HepG2 (cell line): Measurements from ENCODE around the gene COASY. TPM values are rescaled to one million over a fixed set of nuclear protein-coding genes. Genes with fewer than 3 reads are reported as not detected.

Experiments used
- CBX5 ChIP-seq: sonication (generic); formaldehyde crosslinking; IDR thresholded peaks from 2 replicates; pipeline ENCODE4 v1.4.0; 2020; ENCODE audit warnings: missing genetic modification reagents, borderline replicate concordance
- GTF3A ChIP-seq: sonication (generic); formaldehyde crosslinking; conservative IDR thresholded peaks from 2 replicates; pipeline ENCODE4 v1.4.0; 2020; ENCODE audit warnings: mild to moderate bottlenecking, missing genetic modification reagents
- ZFP90 ChIP-seq: sonication (generic); formaldehyde crosslinking; IDR thresholded peaks from 2 replicates; pipeline ENCODE4 v1.8.0; 2022; ENCODE audit warnings: missing genetic modification reagents, mild to moderate bottlenecking, inconsistent platforms, borderline replicate concordance
- ZKSCAN5 ChIP-seq: sonication (generic); formaldehyde crosslinking; IDR thresholded peaks from 2 replicates; pipeline ENCODE4 v1.5.1; 2020; ENCODE audit warnings: mild to moderate bottlenecking, missing genetic modification reagents
- ZNF232 ChIP-seq: sonication (generic); formaldehyde crosslinking; IDR thresholded peaks from 2 replicates; pipeline ENCODE4 v1.4.0; 2020; ENCODE audit warnings: missing genetic modification reagents, borderline replicate concordance
- ZNF383 ChIP-seq: sonication (generic); formaldehyde crosslinking; IDR thresholded peaks from 2 replicates; pipeline ENCODE4 v1.4.0; 2020; ENCODE audit warnings: missing genetic modification reagents, mild to moderate bottlenecking, borderline replicate concordance
- ZNF431 ChIP-seq: sonication (generic); formaldehyde crosslinking; IDR thresholded peaks from 2 replicates; pipeline ENCODE4 v1.9.0; 2022; ENCODE audit warnings: missing genetic modification reagents, low read depth, mild to moderate bottlenecking, borderline replicate concordance
- ZNF501 ChIP-seq: sonication (generic); formaldehyde crosslinking; IDR thresholded peaks from 2 replicates; pipeline ENCODE4 v1.5.1; 2020; ENCODE audit warnings: mild to moderate bottlenecking, moderate library complexity, missing genetic modification reagents
- ZNF543 ChIP-seq: sonication (generic); formaldehyde crosslinking; IDR thresholded peaks from 2 replicates; pipeline ENCODE4 v1.4.0; 2020; ENCODE audit warnings: mild to moderate bottlenecking, missing genetic modification reagents
- ZNF547 ChIP-seq: sonication (generic); formaldehyde crosslinking; IDR thresholded peaks from 2 replicates; pipeline ENCODE4 v1.5.1; 2020; ENCODE audit warnings: mild to moderate bottlenecking, missing genetic modification reagents
- ZNF768 ChIP-seq: sonication (generic); formaldehyde crosslinking; IDR thresholded peaks from 2 replicates; pipeline ENCODE4 v1.4.0; 2020; ENCODE audit warnings: missing genetic modification reagents
- polyA plus RNA-seq, 8 experiments: library from polyadenylated mRNA; depleted of rRNA in 3 of 8; stranded (reverse) in 7 of 8; unstranded in 1 of 8; fragments of >200 nt; fragmentation: Illumina TruSeq in 4 of 8; extraction: Trizol in 4 of 8; gene quantifications; 2 replicates each; pipeline versions ENCODE4 v1.2.1 to v1.2.3, GENCODE V29; 2011 to 2016; ENCODE audit warnings: low read depth in 4 of 8, missing spikeins in 1 of 8, mixed read lengths in 1 of 8; ENCODE audit not compliant: insufficient read depth in 1 of 8
- total RNA-seq, 5 experiments: library from RNA; depleted of rRNA; stranded (reverse); fragments of >200 nt; fragmentation: Illumina TruSeq; extraction: Trizol; gene quantifications; 2 replicates each; pipeline ENCODE4 v1.2.3, GENCODE V29; 2016; ENCODE audit warnings: low read depth in 1 of 5
- TF ChIP-seq, protein P1 (sequence below): sonication (generic); formaldehyde crosslinking; IDR thresholded peaks from 2 replicates; pipeline ENCODE4 v1.4.0; 2020; ENCODE audit warnings: mild to moderate bottlenecking, missing genetic modification reagents
- TF ChIP-seq, protein P2 (sequence below): IDR thresholded peaks from 2 replicates; pipeline ENCODE4 v1.6.1; 2016; ENCODE audit warnings: mild to moderate bottlenecking
- TF ChIP-seq, protein P3 (sequence below): sonication (generic); formaldehyde crosslinking; IDR thresholded peaks from 2 replicates; pipeline ENCODE4 v1.5.1; 2020; ENCODE audit warnings: mild to moderate bottlenecking, missing genetic modification reagents, moderate library complexity

COASY gene
- total and polyA plus RNA-seq, 2 of the 13 experiments (the other 11 are each of a cell fraction or from before 2014, with no cell fraction given): 90.7 to 125 TPM

DNA sequence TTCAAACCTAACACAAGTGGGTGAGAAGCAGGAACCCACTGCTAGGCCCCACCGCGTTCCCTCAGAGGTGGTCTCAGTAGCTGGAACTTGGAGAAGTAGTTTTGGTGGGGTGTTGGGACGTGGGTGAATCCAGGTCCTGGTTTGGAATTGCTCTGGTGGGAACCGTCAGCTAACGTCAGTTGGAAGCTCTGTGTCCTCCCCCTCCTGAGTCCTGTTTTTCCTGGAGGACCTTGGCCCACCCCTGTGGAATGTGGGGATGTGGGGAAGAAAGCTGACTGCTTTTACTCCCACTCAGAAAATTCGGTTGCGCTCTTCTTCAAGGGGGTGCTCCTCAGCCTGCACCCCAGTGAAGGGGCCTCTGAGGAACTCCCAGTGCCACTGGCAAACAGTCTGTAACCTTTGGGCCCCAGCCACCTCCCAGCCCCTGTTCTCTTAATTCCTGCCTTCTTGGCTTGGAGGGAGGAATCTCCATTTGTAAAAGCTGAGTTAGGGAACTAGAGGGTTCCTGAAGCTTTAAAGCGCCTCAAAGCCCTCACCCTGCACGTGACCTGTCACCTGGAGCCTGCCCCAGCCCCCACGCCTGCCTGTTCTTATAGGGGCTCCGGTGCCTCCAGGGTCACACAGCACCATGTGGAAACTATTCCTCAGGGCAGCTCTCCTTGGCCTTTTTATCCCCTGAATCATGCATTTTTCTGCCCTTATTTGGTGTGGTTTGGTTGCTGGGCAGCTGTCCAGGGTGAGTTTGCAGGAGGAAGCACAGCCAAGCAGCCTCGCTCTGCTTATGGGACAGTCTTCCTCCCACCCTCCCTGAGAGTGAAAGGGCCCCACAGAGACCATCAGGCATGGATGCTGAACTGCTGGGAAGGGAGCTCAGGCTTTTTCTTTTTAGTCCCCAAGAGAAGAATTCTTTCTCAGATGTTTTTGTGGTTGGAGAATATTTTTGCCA is 42.1 kb upstream of the COASY start (continued):
- TF ChIP-seq, protein P1, sequence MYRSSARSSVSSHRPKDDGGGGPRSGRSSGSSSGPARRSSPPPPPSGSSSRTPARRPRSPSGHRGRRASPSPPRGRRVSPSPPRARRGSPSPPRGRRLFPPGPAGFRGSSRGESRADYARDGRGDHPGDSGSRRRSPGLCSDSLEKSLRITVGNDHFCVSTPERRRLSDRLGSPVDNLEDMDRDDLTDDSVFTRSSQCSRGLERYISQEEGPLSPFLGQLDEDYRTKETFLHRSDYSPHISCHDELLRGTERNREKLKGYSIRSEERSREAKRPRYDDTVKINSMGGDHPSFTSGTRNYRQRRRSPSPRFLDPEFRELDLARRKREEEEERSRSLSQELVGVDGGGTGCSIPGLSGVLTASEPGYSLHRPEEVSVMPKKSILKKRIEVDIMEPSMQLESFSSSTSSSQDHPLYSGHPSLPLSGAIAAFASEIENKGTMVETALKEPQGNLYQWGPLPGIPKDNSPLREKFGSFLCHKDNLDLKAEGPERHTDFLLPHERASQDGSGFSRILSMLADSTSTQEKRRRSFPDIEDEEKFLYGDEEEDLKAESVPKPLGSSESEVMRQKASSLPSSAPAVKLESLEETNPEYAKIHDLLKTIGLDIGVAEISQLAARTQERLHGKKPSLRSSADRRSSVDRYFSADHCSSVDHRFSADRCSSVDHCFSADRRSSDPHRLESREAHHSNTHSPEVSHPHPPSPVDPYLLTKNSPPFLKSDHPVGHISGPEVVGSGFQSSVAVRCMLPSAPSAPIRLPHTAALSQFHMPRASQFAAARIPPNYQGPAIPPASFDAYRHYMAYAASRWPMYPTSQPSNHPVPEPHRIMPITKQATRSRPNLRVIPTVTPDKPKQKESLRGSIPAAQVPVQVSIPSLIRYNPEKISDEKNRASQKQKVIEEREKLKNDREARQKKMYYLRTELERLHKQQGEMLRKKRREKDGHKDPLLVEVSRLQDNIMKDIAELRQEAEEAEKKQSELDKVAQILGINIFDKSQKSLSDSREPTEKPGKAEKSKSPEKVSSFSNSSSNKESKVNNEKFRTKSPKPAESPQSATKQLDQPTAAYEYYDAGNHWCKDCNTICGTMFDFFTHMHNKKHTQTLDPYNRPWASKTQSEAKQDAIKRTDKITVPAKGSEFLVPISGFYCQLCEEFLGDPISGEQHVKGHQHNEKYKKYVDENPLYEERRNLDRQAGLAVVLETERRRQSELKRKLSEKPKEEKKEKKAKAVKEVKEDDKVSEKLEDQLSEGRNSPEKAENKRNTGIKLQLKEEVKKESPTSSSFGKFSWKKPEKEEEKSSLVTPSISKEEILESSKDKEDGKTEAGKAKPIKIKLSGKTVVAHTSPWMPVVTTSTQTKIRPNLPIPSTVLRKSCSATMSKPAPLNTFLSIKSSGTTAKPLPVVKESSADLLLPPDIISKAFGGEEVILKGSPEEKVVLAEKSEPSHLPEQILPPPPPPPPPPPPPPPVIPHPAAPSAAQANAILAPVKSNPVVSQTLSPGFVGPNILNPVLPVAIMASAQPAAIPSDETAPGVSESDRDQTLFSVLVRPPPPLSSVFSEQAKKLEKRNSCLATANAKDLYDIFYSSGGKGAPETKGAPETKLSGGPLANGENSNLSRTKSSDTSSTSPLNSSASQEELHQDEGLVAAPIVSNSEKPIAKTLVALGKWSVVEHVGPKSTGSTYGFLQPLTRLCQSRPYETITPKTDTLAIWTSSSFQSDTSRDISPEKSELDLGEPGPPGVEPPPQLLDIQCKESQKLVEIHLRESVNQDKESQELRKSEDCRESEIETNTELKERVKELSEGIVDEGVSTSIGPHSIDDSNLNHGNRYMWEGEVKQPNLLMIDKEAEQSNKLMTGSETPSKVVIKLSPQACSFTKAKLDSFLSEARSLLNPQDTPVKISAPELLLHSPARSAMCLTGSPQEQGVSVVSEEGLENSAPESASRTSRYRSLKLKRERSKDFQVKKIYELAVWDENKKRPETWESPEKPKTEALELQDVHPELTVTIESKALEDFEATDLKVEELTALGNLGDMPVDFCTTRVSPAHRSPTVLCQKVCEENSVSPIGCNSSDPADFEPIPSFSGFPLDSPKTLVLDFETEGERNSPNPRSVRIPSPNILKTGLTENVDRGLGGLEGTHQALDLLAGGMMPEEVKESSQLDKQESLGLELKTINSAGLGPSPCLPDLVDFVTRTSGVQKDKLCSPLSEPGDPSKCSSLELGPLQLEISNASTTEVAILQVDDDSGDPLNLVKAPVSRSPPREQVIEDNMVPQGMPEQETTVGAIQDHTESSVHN (CRISPR knock-in tag): peak; percentile 30; the same call in 1 of the 2 replicates
- TF ChIP-seq ZNF232 (CRISPR knock-in tag): no peak
- TF ChIP-seq ZKSCAN5 (CRISPR knock-in tag): no peak
- no peak for TF ChIP-seq ZNF383 (CRISPR knock-in tag)
- 0 out of 2 replicates have a peak, but pooled peaks have one; percentile 32 for TF ChIP-seq GTF3A
- no peak for TF ChIP-seq ZNF431 (CRISPR knock-in tag)
- no peak; the same call in 1 of the 2 replicates for TF ChIP-seq CBX5 (CRISPR knock-in tag)
- TF ChIP-seq, protein P2, sequence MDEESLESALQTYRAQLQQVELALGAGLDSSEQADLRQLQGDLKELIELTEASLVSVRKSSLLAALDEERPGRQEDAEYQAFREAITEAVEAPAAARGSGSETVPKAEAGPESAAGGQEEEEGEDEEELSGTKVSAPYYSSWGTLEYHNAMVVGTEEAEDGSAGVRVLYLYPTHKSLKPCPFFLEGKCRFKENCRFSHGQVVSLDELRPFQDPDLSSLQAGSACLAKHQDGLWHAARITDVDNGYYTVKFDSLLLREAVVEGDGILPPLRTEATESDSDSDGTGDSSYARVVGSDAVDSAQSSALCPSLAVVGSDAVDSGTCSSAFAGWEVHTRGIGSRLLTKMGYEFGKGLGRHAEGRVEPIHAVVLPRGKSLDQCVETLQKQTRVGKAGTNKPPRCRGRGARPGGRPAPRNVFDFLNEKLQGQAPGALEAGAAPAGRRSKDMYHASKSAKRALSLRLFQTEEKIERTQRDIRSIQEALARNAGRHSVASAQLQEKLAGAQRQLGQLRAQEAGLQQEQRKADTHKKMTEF (CRISPR knock-in tag): no peak
- TF ChIP-seq ZFP90 (CRISPR knock-in tag): no peak
- TF ChIP-seq, protein P3, sequence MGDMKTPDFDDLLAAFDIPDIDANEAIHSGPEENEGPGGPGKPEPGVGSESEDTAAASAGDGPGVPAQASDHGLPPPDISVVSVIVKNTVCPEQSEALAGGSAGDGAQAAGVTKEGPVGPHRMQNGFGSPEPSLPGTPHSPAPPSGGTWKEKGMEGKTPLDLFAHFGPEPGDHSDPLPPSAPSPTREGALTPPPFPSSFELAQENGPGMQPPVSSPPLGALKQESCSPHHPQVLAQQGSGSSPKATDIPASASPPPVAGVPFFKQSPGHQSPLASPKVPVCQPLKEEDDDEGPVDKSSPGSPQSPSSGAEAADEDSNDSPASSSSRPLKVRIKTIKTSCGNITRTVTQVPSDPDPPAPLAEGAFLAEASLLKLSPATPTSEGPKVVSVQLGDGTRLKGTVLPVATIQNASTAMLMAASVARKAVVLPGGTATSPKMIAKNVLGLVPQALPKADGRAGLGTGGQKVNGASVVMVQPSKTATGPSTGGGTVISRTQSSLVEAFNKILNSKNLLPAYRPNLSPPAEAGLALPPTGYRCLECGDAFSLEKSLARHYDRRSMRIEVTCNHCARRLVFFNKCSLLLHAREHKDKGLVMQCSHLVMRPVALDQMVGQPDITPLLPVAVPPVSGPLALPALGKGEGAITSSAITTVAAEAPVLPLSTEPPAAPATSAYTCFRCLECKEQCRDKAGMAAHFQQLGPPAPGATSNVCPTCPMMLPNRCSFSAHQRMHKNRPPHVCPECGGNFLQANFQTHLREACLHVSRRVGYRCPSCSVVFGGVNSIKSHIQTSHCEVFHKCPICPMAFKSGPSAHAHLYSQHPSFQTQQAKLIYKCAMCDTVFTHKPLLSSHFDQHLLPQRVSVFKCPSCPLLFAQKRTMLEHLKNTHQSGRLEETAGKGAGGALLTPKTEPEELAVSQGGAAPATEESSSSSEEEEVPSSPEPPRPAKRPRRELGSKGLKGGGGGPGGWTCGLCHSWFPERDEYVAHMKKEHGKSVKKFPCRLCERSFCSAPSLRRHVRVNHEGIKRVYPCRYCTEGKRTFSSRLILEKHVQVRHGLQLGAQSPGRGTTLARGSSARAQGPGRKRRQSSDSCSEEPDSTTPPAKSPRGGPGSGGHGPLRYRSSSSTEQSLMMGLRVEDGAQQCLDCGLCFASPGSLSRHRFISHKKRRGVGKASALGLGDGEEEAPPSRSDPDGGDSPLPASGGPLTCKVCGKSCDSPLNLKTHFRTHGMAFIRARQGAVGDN (CRISPR knock-in tag): peak; percentile 85
- no peak for TF ChIP-seq ZNF501 (CRISPR knock-in tag)
- TF ChIP-seq ZNF547: peak; percentile 19; the same call in 1 of the 2 replicates
- TF ChIP-seq ZNF768 (CRISPR knock-in tag): peak; percentile 68
- TF ChIP-seq ZNF543 (CRISPR knock-in tag): no peak
